ENCODE data around the gene SPTB. TPM values are rescaled to one million over a fixed set of nuclear protein-coding genes. Genes with fewer than 3 reads are reported as not detected.

The SPTB gene
- total RNA-seq, 1 experiment from 2014 or later, result 0.13 TPM

DNA sequence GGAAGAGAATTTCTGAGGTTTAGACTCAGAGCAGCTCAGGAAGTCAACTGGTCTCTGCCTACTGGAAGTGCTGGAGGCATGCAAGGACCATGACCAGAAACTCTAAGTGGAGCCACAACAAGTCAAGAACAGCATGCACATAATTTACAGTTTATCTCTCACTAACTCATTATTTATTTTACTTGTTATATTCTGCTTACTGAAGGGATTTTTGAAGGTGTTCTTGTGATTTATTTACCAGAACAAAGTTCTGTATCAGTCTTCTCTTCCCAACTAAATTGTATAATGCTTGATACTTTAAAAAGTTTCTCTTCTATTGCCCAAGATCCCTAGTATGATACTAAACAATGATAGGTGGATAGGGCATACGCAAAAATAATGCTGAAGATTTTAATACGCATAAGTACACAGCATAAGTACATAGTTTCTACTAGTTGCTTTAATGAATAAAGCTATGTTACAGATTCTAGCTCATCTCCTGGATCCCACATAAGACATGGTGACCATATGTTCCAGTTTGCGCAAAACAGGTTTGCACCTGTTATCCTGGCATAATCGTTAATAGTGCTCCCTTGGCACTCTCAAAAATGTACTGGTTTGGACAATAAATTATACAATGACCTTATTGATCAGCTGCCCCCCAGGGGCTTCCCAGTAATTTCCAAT lies 11.6 kb upstream of the SPTB start:
- no peak overlapping the region for H3K4me3 ChIP-seq (ENCODE audit: low read depth in 2 of 2, low read length in 2 of 2)
- peaks cover 11% of the 10 kb centered on the region for H3K27me3 ChIP-seq (ENCODE audit: control insufficient read depth, insufficient read depth, low read length)
- TF ChIP-seq SIN3A (IDR thresholded peaks at IDR 0.05; ENCODE audit: borderline replicate concordance, insufficient read depth, low read depth, low read length) (no peak), TCF7L2 (IDR thresholded peaks at IDR 0.05; ENCODE audit: low read depth, low read length) (no peak), POLR2AphosphoS5 (IDR thresholded peaks at IDR 0.05; ENCODE audit: low read depth, low read length) (no peak)
- TF ChIP-seq, protein P1, sequence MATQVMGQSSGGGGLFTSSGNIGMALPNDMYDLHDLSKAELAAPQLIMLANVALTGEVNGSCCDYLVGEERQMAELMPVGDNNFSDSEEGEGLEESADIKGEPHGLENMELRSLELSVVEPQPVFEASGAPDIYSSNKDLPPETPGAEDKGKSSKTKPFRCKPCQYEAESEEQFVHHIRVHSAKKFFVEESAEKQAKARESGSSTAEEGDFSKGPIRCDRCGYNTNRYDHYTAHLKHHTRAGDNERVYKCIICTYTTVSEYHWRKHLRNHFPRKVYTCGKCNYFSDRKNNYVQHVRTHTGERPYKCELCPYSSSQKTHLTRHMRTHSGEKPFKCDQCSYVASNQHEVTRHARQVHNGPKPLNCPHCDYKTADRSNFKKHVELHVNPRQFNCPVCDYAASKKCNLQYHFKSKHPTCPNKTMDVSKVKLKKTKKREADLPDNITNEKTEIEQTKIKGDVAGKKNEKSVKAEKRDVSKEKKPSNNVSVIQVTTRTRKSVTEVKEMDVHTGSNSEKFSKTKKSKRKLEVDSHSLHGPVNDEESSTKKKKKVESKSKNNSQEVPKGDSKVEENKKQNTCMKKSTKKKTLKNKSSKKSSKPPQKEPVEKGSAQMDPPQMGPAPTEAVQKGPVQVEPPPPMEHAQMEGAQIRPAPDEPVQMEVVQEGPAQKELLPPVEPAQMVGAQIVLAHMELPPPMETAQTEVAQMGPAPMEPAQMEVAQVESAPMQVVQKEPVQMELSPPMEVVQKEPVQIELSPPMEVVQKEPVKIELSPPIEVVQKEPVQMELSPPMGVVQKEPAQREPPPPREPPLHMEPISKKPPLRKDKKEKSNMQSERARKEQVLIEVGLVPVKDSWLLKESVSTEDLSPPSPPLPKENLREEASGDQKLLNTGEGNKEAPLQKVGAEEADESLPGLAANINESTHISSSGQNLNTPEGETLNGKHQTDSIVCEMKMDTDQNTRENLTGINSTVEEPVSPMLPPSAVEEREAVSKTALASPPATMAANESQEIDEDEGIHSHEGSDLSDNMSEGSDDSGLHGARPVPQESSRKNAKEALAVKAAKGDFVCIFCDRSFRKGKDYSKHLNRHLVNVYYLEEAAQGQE (IDR thresholded peaks at IDR 0.05; ENCODE audit: insufficient read depth in 1 of 2, low read depth in 2 of 2, low read length in 1 of 2), result no peak
- TF ChIP-seq, protein P2, sequence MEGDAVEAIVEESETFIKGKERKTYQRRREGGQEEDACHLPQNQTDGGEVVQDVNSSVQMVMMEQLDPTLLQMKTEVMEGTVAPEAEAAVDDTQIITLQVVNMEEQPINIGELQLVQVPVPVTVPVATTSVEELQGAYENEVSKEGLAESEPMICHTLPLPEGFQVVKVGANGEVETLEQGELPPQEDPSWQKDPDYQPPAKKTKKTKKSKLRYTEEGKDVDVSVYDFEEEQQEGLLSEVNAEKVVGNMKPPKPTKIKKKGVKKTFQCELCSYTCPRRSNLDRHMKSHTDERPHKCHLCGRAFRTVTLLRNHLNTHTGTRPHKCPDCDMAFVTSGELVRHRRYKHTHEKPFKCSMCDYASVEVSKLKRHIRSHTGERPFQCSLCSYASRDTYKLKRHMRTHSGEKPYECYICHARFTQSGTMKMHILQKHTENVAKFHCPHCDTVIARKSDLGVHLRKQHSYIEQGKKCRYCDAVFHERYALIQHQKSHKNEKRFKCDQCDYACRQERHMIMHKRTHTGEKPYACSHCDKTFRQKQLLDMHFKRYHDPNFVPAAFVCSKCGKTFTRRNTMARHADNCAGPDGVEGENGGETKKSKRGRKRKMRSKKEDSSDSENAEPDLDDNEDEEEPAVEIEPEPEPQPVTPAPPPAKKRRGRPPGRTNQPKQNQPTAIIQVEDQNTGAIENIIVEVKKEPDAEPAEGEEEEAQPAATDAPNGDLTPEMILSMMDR (IDR thresholded peaks at IDR 0.05), result no peak
- no TSS peak for BruUV-seq (replicated peaks)
- H3K36me3 ChIP-seq (ENCODE audit: control insufficient read depth, insufficient read depth, low read length), result no peaks in the 10 kb centered on the region
- ATAC-seq (no peak), DNase-seq (ENCODE audit: low read depth, low spot score) (no peak)
- intact Hi-C loops (cut with micrococcal nuclease; ENCODE audit: unreplicated experiment), result loop anchor here (5.0 kb wide), 2 partner anchors 69 to 219 kb away; no protein-coding TSS in a partner anchor
- in situ Hi-C loops (cut with HindIII; ENCODE audit: low pct_unique_long_range_greater_than_20kb, low sequenced_read_pairs), result no loop called here
- POLR2A ChIA-PET, result interaction anchor here (0.7 kb wide), 1 partner anchor 10 kb away, joined by 3 read pairs; no protein-coding TSS in a partner anchor
- CTCF ChIA-PET, result interaction anchor here (0.8 to 3.2 kb wide), 5 partner anchors 14 to 92 kb away, joined by 3 to 37 read pairs (median 3); no protein-coding TSS in a partner anchor
- no peaks in the 10 kb centered on the region for H3K4me1 ChIP-seq (ENCODE audit: control insufficient read depth, insufficient read depth, low read length)
- H3K27ac ChIP-seq (ENCODE audit: low read length), result no peak overlapping the region
- H3K9me3 ChIP-seq (ENCODE audit: control insufficient read depth, insufficient read depth, low read depth, low read length), result no peaks in the 10 kb centered on the region

DNA sequence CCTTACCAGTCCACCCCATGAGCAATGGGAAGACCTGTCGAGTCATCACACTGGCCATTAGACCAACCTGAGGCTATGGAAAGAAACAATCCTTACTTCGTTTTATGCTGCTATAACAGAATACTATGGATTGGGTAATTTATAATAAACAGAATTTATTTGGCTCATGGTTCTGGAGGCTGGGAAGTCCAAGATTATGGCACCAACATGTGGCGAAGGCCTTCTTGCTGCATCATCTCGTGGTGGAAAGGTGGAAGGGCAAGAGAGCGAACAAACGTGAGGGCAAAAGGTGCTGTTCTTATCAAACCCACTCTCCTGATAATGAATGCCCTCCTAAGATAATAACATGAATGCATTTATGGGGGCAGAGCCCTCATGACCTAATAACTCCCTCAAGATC lies 9.6 kb upstream of the SPTB start:
- Histone ChIP-seq H3K9me3 (ENCODE audit: control insufficient read depth, insufficient read depth, low read depth, low read length) (no peaks in the 10 kb centered on the region), H3K27ac (ENCODE audit: low read length) (no peak overlapping the region), H3K27me3 (ENCODE audit: control insufficient read depth, insufficient read depth, low read length) (peaks cover 12% of the 10 kb centered on the region), H3K36me3 (ENCODE audit: control insufficient read depth, insufficient read depth, low read length) (no peaks in the 10 kb centered on the region), H3K4me3 (ENCODE audit: low read depth in 2 of 2, low read length in 2 of 2) (no peak overlapping the region), H3K4me1 (ENCODE audit: control insufficient read depth, insufficient read depth, low read length) (no peaks in the 10 kb centered on the region)
- intact Hi-C loops (cut with micrococcal nuclease; ENCODE audit: unreplicated experiment) (no loop called here), in situ Hi-C loops (cut with HindIII; ENCODE audit: low pct_unique_long_range_greater_than_20kb, low sequenced_read_pairs) (no loop called here)
- BruUV-seq (replicated peaks), result no TSS peak
- ChIA-PET CTCF (no interaction called here), POLR2A (no interaction called here)
- DNase-seq (ENCODE audit: low read depth, low spot score) (no peak), ATAC-seq (no peak)
- TF ChIP-seq, protein P1 (IDR thresholded peaks at IDR 0.05; ENCODE audit: insufficient read depth in 1 of 2, low read depth in 2 of 2, low read length in 1 of 2), result no peak
